Epithelial cell of esophagus (primary cell): ENCODE measurements around the gene CA4.

ENCODE experiments used
- DNase-seq: peaks from one replicate; pipeline ENCODE4 v3.0.0; 2010; ENCODE audit warnings: low read depth
- H3K4me3 ChIP-seq: 2 replicates; pipeline ENCODE4 v1.5.1; 2011; ENCODE audit warnings: mild to moderate bottlenecking, low read length, control low read depth
- TF ChIP-seq, protein P1 (sequence below): IDR thresholded peaks from 2 replicates; pipeline ENCODE4 v1.5.1; 2011; ENCODE audit warnings: low read depth, mild to moderate bottlenecking, low read length, control low read depth, inconsistent platforms; ENCODE audit not compliant: insufficient read depth; ENCODE audit errors: missing control alignments

The CA4 gene

DNA sequence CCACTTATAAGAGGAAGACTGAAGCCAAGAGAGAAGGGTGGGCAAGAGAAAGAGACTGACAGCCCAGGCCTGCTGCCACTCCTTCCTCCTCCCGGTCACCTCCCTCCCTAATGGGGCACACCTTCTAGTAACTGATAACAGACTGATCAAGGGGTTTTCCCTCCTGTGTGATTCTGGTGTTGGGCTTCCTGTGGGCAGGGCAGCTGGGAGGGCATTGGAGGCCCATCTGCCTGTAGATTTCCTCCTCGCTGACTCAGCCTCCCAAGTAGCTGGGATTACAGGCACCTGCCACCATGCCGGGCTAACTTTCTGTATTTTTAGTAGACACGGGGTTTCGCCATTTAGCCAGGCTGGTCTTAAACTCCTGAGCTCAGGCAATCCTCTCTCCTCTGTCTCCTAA lies 16.2 kb downstream of the CA4 start:
- TF ChIP-seq, protein P1, sequence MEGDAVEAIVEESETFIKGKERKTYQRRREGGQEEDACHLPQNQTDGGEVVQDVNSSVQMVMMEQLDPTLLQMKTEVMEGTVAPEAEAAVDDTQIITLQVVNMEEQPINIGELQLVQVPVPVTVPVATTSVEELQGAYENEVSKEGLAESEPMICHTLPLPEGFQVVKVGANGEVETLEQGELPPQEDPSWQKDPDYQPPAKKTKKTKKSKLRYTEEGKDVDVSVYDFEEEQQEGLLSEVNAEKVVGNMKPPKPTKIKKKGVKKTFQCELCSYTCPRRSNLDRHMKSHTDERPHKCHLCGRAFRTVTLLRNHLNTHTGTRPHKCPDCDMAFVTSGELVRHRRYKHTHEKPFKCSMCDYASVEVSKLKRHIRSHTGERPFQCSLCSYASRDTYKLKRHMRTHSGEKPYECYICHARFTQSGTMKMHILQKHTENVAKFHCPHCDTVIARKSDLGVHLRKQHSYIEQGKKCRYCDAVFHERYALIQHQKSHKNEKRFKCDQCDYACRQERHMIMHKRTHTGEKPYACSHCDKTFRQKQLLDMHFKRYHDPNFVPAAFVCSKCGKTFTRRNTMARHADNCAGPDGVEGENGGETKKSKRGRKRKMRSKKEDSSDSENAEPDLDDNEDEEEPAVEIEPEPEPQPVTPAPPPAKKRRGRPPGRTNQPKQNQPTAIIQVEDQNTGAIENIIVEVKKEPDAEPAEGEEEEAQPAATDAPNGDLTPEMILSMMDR = no peak
- H3K4me3 ChIP-seq = no peak overlapping the region
- peak; percentile 35 for DNase-seq

DNA sequence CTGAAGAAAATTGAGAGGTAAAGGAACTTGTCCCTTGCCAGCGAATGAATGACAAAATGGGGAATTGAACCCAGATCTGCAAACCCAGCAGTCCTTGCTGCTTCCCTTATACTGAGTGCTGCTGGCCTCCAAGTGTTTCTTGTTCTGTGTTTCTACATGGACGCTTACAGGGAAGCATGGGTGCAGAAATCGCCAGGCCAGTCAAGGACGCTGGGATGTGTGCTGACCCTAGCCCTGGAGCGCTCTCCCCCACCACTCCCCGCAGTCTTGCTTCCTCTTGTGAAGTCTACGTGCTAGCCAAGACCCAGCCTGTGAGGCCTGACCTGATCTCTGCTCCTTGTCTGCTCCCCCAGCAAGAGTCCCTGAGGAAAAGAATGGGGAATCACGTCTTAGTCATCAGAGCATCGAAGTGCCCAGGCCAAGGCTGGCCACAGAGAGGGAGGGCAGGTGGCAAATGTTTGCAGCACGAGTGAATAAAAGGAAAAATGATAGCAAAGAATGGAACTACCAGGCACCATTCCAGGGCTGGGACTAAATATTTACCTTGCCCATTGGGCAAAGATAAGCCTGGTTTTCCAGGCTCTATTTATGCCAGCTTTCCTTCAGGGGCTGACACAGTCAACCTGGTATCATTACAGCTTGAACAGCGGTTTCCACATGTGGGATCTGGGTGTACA lies 17.4 kb downstream of the CA4 start:
- TF ChIP-seq, protein P1 = no peak
- no peak overlapping the region for H3K4me3 ChIP-seq
- no peak for DNase-seq

DNA sequence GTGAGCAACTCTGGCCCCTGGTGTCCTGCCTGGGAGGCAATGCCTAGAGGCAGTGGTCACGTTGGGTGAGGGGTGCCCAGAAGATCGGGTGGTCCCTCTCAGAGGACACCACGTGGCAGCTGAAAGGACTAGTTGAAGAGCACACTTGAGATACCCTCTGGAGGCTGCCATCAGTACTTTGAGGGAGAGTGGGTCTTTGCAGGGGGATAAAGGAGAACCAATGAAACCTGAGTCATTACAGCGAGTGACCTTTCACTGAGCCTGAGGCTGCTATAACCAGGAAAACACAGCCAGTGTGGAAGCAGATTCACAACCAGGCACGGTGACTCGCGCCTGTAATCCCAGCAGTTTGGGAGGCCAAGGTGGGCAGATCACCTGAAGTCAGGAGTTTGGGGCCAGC lies 18.9 kb downstream of the CA4 start:
- no peak for DNase-seq
- TF ChIP-seq, protein P1 = no peak
- no peak overlapping the region for H3K4me3 ChIP-seq

DNA sequence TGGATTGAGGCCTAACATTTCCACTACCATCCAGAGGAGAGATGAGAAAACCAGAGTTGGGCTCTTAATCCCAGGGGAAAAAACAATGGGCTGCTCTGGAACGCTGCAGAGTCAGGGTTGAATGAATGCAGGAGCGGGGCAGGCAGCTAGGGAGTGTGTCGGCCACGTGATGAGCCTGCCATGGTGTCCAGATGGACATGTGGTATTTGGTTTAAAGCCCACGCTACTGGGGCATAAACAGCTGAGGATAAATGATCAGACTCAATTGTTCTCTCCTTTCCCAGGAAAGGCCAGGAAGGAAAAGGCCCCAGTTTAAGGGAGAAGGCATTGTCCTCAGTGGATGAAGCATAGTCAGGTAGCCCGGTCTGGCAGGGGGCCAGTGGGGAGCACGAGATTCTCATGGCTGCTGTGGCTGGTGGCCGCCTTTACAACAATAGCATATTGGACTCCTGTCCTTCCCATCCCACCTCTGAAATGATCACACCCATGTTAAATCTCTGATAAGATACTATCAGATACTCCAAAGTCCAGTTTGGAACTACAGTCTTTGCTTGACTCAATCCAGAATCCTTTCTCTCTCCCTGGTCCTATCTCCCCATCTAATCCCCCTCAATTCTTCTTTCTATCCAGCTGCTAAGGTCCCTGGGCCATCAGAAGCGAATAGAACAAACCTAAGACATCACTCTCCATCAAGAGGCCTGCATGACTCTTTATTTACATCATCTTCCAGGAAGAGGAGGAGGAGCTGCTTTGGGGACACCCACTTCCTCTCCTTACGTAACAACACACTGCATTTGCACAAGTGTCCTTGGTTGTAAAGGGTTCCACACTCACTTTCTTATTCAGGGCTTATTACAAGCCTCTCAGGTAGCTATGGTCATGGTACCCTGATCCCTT lies 20.4 kb downstream of the CA4 start:
- TF ChIP-seq, protein P1 = no peak
- DNase-seq = peak; percentile 46
- H3K4me3 ChIP-seq = no peak overlapping the region

DNA sequence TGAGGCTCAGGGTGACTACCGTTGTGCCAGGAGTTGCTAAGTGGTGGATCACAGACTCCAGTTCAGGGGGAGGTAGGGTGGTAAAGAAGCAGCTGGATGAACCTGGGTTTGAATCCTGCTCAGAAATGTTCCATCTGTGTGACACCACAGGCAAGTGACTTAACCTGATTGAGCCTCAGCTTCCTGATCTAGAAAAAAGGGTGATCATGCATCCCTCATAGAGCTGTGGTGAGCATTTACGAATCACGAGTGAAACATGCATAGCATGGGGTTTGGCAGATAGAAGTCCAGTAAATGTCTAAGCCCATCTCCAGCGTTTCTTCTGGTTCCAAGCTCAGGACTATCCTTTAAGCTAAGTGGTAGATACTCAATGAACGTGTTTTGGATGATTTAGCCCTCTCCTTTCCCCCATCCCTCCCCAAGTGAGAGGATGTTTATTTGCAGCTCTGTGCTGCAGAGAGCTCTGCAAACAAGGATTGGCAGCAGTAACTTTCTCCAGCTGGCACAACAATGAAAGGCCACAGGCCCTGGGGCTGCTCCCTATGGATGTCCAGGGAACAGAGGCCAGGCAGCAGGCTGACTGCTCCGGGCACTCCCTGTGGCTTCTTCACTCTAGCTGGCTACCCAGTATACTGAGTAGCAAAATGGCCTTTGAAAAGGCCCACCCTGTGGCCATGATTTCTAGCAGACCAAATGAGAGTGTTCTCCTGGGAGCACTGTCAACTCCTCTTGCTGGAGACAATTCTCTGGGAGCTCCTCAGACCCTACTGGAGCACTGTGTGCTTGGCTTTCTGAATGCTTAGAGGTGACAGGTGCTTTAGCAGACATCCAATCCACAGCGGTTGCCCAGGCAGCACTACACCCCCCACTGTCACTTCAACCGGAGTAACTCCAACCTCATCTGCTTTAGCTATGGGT lies 21.3 kb downstream of the CA4 start:
- TF ChIP-seq, protein P1 = no peak
- no peak for DNase-seq
- H3K4me3 ChIP-seq = no peak overlapping the region

DNA sequence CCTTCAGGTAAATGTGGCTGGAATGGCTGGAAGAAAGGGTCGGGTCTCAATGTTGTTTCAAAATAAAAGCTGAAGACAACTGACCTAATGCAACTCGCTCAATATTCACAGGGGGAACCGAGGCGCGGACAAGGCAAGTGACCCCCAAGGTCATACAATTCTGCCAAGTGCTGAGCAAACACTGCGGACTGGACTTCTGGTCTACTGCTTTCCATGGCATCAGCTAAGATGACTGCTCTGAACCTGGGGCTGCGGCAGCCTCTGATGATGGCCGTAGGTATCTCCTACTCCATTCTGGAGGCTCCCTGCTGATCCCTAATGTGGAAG lies 21.9 kb downstream of the CA4 start:
- no peak overlapping the region for H3K4me3 ChIP-seq
- TF ChIP-seq, protein P1 = no peak

More for the DNA sequence above, 21.9 kb downstream of the CA4 start:
- DNase-seq = no peak
